Measurements from ENCODE around the gene B4GALT1.
"Not testable (repeated sequence)": the region's sequence is repeated elsewhere in the genome, so short reads cannot be mapped to it uniquely, and the experiment has no call there.

The B4GALT1 gene

GRCh38 chr9:33170464-33171415, 3.6 kb upstream of the B4GALT1 start:
- H3K36me3 ChIP-seq (ENCODE audit: control insufficient read depth in 5 of 5, insufficient read depth in 5 of 5, low read length in 5 of 5), result no peaks in the 10 kb centered on the region
- H3K27me3 ChIP-seq (ENCODE audit: control insufficient read depth in 5 of 5, insufficient read depth in 4 of 5, low read length in 5 of 5), result no peaks in the 10 kb centered on the region
- H3K27ac ChIP-seq (ENCODE audit: low read depth, low read length), result no peak overlapping the region
- no peaks in the 10 kb centered on the region for H3K9me3 ChIP-seq (ENCODE audit: control insufficient read depth in 5 of 5, low read length in 5 of 5)
- H3K9ac ChIP-seq (ENCODE audit: low read length in 5 of 5), result peak overlapping the region in 2 of 5 donors; percentile 46 to 66
- H3K4me3 ChIP-seq (ENCODE audit: low read depth in 1 of 5, low read length in 5 of 5), result no peak overlapping the region
- H3K4me1 ChIP-seq (ENCODE audit: control insufficient read depth in 5 of 5, insufficient read depth in 5 of 5, low read length in 5 of 5), result peaks cover 3 to 28% (median 25%) of the 10 kb centered on the region in 5 donors

GRCh38 chr9:33168941-33169544, 1.9 kb upstream of the B4GALT1 start:
- no peaks in the 10 kb centered on the region for H3K27me3 ChIP-seq (ENCODE audit: control insufficient read depth in 5 of 5, insufficient read depth in 4 of 5, low read length in 5 of 5)
- no peaks in the 10 kb centered on the region for H3K9me3 ChIP-seq (ENCODE audit: control insufficient read depth in 5 of 5, low read length in 5 of 5)
- peak overlapping the region; percentile 91 for H3K27ac ChIP-seq (ENCODE audit: low read depth, low read length)
- no peak overlapping the region for H3K9ac ChIP-seq (ENCODE audit: low read length in 5 of 5)
- peaks cover 8 to 45% (median 42%) of the 10 kb centered on the region in 5 donors for H3K4me1 ChIP-seq (ENCODE audit: control insufficient read depth in 5 of 5, insufficient read depth in 5 of 5, low read length in 5 of 5)
- H3K4me3 ChIP-seq (ENCODE audit: low read depth in 1 of 5, low read length in 5 of 5), result no peak overlapping the region
- H3K36me3 ChIP-seq (ENCODE audit: control insufficient read depth in 5 of 5, insufficient read depth in 5 of 5, low read length in 5 of 5), result no peaks in the 10 kb centered on the region

GRCh38 chr9:33167972-33168461, 881 bp upstream of the B4GALT1 start:
- Histone ChIP-seq H3K9ac (ENCODE audit: low read length in 5 of 5) (peak overlapping the region; percentile 65 to 82 (median 69)), H3K4me3 (ENCODE audit: low read depth in 1 of 5, low read length in 5 of 5) (peak overlapping the region; percentile 59 to 69 (median 66)), H3K4me1 (ENCODE audit: control insufficient read depth in 5 of 5, insufficient read depth in 5 of 5, low read length in 5 of 5) (peaks cover 10 to 56% (median 52%) of the 10 kb centered on the region in 5 donors)

GRCh38 chr9:33166231-33167083, 679 bp downstream of the B4GALT1 start:
- H3K27me3 ChIP-seq (ENCODE audit: control insufficient read depth in 5 of 5, insufficient read depth in 4 of 5, low read length in 5 of 5), result no peaks in the 10 kb centered on the region
- H3K4me3 ChIP-seq (ENCODE audit: low read depth in 1 of 5, low read length in 5 of 5), result peak overlapping the region; percentile 84 to 93 (median 88)
- peak overlapping the region; percentile 99 for H3K27ac ChIP-seq (ENCODE audit: low read depth, low read length)
- peaks cover 24 to 71% (median 68%) of the 10 kb centered on the region in 5 donors for H3K4me1 ChIP-seq (ENCODE audit: control insufficient read depth in 5 of 5, insufficient read depth in 5 of 5, low read length in 5 of 5)
- H3K9me3 ChIP-seq (ENCODE audit: control insufficient read depth in 5 of 5, low read length in 5 of 5), result no peaks in the 10 kb centered on the region
- peak overlapping the region; percentile 79 to 97 (median 94) for H3K9ac ChIP-seq (ENCODE audit: low read length in 5 of 5)
- H3K36me3 ChIP-seq (ENCODE audit: control insufficient read depth in 5 of 5, insufficient read depth in 5 of 5, low read length in 5 of 5), result no peaks in the 10 kb centered on the region

More at GRCh38 chr9:33167972-33168461, 881 bp upstream of the B4GALT1 start:
- no peaks in the 10 kb centered on the region for H3K36me3 ChIP-seq (ENCODE audit: control insufficient read depth in 5 of 5, insufficient read depth in 5 of 5, low read length in 5 of 5)
- no peaks in the 10 kb centered on the region for H3K27me3 ChIP-seq (ENCODE audit: control insufficient read depth in 5 of 5, insufficient read depth in 4 of 5, low read length in 5 of 5)
- H3K9me3 ChIP-seq (ENCODE audit: control insufficient read depth in 5 of 5, low read length in 5 of 5), result no peaks in the 10 kb centered on the region
- H3K27ac ChIP-seq (ENCODE audit: low read depth, low read length), result peak overlapping the region; percentile 91

- Histone ChIP-seq H3K9ac (ENCODE audit: low read length in 5 of 5) (peak overlapping the region; percentile 79 to 97 (median 94)), H3K4me3 (ENCODE audit: low read depth in 1 of 5, low read length in 5 of 5) (peak overlapping the region; percentile 84 to 93 (median 88)), H3K36me3 (ENCODE audit: control insufficient read depth in 5 of 5, insufficient read depth in 5 of 5, low read length in 5 of 5) (no peaks in the 10 kb centered on the region), H3K4me1 (ENCODE audit: control insufficient read depth in 5 of 5, insufficient read depth in 5 of 5, low read length in 5 of 5) (peaks cover 26 to 73% (median 69%) of the 10 kb centered on the region in 5 donors), H3K27ac (ENCODE audit: low read depth, low read length) (peak overlapping the region; percentile 99), H3K9me3 (ENCODE audit: control insufficient read depth in 5 of 5, low read length in 5 of 5) (no peaks in the 10 kb centered on the region), H3K27me3 (ENCODE audit: control insufficient read depth in 5 of 5, insufficient read depth in 4 of 5, low read length in 5 of 5) (no peaks in the 10 kb centered on the region)
Measured at GRCh38 chr9:33165263-33166151, 1.6 kb downstream of the B4GALT1 start.

- Histone ChIP-seq H3K4me1 (ENCODE audit: control insufficient read depth in 5 of 5, insufficient read depth in 5 of 5, low read length in 5 of 5) (peaks cover 26 to 77% (median 73%) of the 10 kb centered on the region in 5 donors), H3K4me3 (ENCODE audit: low read depth in 1 of 5, low read length in 5 of 5) (peak overlapping the region; percentile 84 to 93 (median 88)), H3K9ac (ENCODE audit: low read length in 5 of 5) (peak overlapping the region; percentile 79 to 97 (median 94)), H3K27ac (ENCODE audit: low read depth, low read length) (peak overlapping the region; percentile 99)
- H3K9me3 ChIP-seq (ENCODE audit: control insufficient read depth in 5 of 5, low read length in 5 of 5); H3K27me3 ChIP-seq (ENCODE audit: control insufficient read depth in 5 of 5, insufficient read depth in 4 of 5, low read length in 5 of 5); H3K36me3 ChIP-seq (ENCODE audit: control insufficient read depth in 5 of 5, insufficient read depth in 5 of 5, low read length in 5 of 5): not testable (repeated sequence)
Measured at GRCh38 chr9:33164921-33165262, 2.2 kb downstream of the B4GALT1 start.

GRCh38 chr9:33164138-33164809, 2.9 kb downstream of the B4GALT1 start:
- H3K36me3 ChIP-seq (ENCODE audit: control insufficient read depth in 5 of 5, insufficient read depth in 5 of 5, low read length in 5 of 5), result no peaks in the 10 kb centered on the region
- peaks cover 32 to 83% (median 79%) of the 10 kb centered on the region in 5 donors for H3K4me1 ChIP-seq (ENCODE audit: control insufficient read depth in 5 of 5, insufficient read depth in 5 of 5, low read length in 5 of 5)
- H3K9me3 ChIP-seq (ENCODE audit: control insufficient read depth in 5 of 5, low read length in 5 of 5), result no peaks in the 10 kb centered on the region
- H3K9ac ChIP-seq (ENCODE audit: low read length in 5 of 5), result peak overlapping the region; percentile 0 to 97 (median 35)
- H3K4me3 ChIP-seq (ENCODE audit: low read depth in 1 of 5, low read length in 5 of 5), result peak overlapping the region; percentile 2 to 93 (median 88)
- no peaks in the 10 kb centered on the region for H3K27me3 ChIP-seq (ENCODE audit: control insufficient read depth in 5 of 5, insufficient read depth in 4 of 5, low read length in 5 of 5)
- peak overlapping the region; percentile 99 for H3K27ac ChIP-seq (ENCODE audit: low read depth, low read length)

GRCh38 chr9:33163433-33164137, 3.6 kb downstream of the B4GALT1 start:
- Histone ChIP-seq H3K9me3 (ENCODE audit: control insufficient read depth in 5 of 5, low read length in 5 of 5) (no peaks in the 10 kb centered on the region), H3K27ac (ENCODE audit: low read depth, low read length) (peak overlapping the region; percentile 99), H3K9ac (ENCODE audit: low read length in 5 of 5) (peak overlapping the region in 3 of 5 donors; percentile 23 to 45 (median 25)), H3K4me3 (ENCODE audit: low read depth in 1 of 5, low read length in 5 of 5) (peak overlapping the region; percentile 28 to 93 (median 88)), H3K27me3 (ENCODE audit: control insufficient read depth in 5 of 5, insufficient read depth in 4 of 5, low read length in 5 of 5) (no peaks in the 10 kb centered on the region), H3K4me1 (ENCODE audit: control insufficient read depth in 5 of 5, insufficient read depth in 5 of 5, low read length in 5 of 5) (peaks cover 34 to 90% (median 86%) of the 10 kb centered on the region in 5 donors), H3K36me3 (ENCODE audit: control insufficient read depth in 5 of 5, insufficient read depth in 5 of 5, low read length in 5 of 5) (no peaks in the 10 kb centered on the region)
